T-helper 22 cell (primary cell): ENCODE data around the gene SLC4A7.
"Not testable (repeated sequence)": the region's sequence is repeated elsewhere in the genome, so short reads cannot be mapped to it uniquely, and the experiment has no call there.

ENCODE experiments used
- DNase-seq: peaks from one replicate; pipeline ENCODE4 v3.0.0-alpha.2; 2020; ENCODE audit warnings: low read depth

SLC4A7 gene

DNA sequence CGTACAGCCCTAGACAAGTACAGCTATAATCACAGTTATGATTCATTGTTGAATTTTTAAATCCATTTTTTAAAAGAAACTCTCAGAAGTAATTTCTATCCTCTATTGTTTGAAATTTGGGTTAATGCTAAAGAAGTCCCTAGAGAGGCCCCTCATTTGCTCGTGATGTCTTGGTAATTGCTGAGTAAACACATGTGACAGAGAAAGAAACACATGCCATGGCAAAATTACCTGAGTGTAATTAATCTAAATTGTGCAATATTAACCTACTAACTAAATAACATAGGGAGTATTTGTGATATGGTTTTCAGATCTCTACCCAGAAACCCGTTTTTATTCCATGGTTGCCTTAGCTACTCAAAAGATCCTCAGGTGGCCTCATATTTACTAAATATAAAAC, 125.8 kb downstream of the SLC4A7 start:
- DNase-seq, result no peak

DNA sequence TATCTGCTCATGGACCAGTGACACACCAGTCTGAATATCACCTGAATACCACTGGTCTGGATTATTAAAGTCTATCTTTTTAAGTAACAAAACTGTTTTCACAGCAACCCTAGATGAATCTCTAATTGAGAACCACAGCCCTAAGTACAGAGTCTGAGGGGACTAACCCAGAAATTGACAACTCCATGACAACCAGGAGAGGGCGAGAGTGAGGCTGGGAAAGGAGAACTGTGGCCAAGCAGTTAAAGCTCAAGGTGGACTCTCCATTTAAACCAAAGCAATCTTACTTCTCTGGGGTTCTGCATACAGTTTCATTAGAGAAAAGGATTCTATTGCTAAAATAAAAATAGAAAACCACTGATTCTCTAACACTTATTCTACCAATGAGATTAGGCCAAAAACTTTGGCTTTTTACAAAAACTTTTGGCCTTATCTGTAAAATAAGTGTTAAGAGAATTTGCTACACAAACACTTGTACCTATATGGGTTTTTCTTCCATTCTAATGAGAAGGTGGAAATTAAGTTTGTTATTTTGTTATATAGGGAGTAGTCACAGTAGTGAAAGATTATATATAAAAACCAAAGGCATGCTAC, 126.4 kb downstream of the SLC4A7 start:
- peak; percentile 14 for DNase-seq

DNA sequence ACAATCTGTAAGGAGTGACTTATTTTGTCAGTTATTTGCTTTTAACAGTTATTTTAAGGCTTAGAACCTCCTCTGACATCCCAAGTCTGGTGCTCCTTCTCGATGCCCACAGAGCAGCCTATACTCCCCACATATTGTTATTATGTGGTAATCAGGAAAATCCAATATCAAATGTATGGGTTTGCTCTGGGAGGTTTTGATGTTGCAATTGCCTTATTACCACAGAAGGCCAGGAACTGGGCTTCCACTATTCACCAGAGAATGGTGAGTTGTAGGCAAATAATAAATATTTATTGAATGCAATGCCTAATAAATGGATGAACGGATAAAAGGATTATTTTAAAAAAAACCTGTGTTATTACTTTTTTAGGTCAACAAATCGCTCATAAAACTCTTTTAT, 127.2 kb downstream of the SLC4A7 start:
- no peak for DNase-seq

DNA sequence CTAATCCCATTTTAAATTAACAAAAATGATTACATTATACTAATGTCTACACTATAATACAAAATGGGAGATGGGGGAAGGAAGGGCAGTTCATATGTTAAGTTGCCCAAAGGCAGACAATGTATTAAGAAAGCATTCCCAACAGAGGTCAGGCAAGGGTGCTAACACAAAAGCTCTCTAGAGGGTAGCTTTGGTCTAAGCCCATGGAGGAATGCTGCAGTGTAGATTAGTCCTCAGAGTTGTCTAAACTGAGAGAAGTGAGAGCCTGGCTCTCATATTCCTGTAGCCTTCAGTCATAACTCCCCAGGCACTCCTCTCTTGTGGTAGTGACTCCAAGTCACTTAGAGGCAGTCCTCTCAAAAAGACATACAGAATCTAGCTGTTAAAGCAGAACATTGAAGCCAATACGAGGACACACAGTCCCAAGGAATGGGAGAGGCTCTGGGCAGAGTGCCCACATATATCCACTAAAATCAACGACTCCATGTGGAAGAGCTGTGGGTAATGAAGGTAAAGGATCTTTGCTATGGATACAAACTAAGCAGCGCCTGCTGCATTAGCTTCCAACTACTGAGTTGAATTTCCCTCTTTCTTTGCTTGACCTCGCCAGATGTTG, 129.5 kb downstream of the SLC4A7 start:
- no peak for DNase-seq

DNA sequence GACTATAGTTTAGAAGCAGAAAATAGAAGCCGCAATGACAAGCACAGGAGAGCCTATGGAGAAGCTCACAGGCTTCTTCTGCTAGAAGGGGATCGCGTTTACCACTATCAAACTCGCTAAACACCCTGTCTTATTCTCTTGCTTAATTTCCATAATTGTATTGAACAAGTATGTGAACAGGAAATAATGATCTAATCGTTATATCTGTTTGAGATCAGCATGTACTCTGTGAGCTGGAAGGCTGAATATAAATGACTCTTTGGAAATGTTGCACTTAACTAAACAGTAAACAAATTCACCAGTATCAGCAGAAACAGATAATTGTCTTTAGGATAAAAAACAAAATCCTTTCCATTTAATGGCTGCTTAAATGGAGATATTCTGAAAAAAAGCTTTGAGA, 130.0 kb downstream of the SLC4A7 start:
- no peak for DNase-seq

DNA sequence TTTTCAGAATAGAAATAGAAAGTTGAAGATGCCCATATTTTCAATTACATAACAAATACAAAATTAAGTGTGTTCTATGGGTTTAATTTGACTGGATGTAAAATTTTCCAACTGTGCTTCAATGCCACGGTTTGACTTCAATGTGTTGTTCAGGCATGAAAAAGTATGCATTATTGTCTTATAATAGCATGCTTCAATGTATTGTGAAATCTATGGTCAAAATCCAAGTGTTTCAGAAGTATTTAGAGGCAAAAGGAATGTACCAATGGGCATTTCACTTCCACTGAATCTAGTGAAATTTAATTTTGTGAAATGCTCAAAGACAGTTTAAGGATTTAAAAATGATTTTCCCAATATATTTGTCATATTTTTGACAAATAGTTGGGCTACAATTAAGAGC, 131.0 kb downstream of the SLC4A7 start:
- DNase-seq, result no peak

DNA sequence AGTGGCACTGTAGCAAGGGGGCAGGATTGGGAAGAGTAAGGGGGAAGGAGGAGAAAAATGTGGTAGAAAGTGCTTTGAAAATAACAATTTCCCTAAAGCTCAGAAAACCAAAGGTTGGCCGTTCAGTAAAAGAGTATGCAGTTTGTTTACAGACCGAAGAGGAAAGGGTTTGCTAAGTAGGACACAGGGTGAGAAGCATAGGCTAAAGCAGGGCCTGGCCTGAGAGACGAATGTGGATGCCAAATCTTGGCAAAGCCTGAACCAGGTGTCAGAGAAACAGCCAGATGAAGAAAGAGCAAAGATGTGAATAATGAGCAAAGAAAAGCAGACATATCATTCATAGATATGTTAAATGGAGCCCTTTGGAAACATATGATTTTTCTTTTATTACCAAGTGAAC, 132.1 kb downstream of the SLC4A7 start:
- no peak for DNase-seq

DNA sequence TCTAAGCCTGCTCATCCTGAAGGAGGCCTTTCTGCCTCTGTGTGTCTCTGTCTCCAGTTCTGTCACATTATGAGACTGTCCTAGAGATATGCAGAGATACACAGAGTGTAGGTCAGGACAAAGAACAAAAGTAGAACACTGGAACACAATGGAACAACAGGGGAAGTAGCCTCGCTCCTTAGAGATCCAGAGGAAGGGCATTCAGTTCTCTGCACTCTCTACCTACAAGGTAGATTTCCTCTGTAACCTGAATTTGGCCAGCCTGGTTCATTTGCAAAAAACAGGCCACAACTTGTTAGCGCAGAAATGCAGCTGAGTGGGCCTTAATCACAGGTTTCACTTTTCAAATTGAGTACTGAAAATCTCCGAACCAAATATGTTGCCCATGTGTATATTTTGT, 134.4 kb downstream of the SLC4A7 start:
- DNase-seq, result no peak

DNA sequence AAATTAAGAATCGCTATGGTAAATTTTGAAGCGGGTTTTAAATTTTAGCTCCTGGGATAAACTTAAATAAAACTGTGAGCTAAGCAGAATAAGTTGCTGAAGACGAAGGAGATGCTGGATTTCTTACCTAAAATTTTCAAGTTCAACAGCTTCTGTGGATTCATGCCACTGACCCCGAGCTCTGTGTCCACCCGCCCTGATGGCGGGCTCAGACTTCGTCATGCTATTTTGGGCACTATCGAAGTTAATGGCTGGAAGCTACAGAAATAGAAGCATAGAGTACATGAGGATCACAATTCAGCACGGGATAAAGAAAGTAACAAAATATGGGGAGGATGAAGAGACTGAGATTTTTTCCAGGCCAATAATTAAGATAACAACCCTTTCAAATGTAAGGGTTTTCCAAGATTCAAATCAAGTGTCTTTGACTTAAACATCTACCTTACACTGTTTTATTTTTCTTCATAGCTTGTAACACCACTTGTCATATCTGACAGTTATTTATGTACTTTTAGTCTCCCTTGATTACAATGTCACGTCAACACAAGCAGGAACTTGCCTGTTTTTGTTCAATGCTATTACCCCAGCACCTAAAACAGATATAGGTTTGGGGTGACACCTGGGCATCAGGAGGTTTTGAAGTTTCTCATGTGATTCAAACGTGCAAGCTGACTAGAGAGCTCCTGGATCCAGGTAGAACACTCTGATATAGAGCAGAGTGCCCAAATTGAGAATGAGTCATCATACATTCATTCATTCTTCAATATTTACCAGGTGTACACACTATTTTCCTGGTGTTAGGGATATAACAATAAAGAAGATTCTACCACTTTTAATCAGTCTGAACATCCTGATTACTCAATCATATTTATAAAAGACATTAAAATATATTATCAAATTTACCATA, 138.0 kb downstream of the SLC4A7 start:
- DNase-seq, result no peak

DNA sequence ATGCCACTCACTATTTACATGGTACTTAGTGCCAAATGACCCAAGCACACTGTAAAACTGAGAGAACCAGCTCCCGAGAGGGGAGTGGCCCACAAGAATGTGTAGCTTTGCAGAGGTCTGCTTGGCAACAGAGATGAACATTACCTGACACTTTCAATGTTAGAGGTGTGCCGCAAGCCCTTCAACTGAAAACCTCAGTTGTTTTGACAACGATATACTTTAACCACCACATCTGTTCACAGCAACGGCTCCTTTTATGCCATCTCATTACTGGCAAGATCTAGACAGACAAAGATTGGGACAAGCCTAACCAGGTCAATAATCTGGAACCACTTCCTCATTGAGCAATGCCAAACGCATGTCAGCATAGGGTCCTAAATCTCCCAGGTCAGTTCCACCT, 138.7 kb downstream of the SLC4A7 start:
- peak; percentile 11 for DNase-seq

DNA sequence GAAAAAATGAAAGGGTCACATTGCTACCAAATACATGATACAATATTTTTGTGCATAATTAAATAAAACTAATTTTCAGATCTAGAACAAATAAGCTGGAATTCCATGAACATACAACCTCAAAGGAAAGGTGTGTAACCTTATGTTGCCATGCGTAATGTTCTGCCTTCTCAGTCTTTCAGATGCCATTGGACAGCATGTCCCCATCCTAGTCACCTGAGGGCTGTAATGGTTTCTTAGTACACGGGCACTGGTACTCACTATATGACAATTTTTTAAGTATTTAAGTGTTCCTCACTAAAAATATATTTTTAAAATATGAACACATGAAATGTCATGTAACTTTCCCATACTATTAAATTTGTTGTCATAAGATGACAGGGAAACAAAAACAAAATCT, 139.1 kb downstream of the SLC4A7 start:
- no peak for DNase-seq

DNA sequence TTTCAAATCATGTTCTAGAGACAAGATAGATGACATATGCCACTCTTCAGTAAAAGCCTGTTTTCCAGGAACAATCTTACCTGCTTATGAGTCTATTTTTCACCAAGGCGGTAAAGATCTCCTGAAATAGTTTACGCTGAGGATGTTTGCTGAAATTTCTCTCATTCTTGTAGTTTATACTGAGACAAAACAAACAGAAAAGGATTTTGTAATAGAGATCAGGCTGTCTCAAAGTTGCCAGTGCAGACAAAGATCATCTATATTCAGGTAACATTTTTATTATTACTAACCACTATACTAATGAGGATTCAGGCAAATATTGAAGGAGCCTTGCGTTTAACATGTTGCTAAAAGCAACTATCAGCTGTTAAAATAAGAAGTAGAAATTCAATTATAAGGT, 140.0 kb downstream of the SLC4A7 start:
- no peak for DNase-seq

DNA sequence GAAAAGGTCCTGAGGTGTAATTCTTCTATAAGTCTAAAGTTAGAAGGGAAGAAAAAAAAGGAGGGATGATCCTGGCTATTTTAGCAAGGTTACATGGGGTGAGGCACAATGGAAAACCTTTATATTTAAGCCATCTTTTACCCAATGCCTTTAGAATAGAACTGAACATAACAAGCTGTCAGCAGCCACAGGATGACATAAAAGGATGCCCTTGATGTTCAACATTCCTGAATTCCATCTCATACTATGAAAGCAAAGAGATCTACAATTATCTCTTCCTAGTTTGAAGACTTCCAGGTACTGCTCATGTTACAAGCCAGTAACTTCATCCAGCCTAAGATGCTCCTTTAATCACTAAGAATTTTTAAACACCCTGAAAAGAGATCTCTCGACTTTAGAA, 141.9 kb downstream of the SLC4A7 start:
- DNase-seq, result no peak

DNA sequence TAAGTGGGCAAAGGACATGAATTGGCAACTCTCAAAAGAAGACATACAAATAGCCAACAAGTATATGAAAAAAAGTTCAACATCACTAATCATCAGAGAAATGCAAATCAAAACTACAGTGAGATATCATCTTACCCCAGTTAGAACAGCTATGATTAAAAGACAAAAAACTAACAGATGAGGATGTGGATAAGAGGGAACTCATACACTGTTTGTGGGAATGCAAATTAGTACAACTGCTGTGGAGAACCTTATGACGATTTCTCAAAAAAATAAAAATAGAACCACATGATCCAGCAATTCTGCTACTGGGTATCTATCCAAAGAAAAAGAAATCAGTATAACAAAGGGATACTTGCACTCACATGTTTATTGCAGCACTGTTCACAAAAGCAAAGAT, 143.7 kb downstream of the SLC4A7 start:
- no peak for DNase-seq

DNA sequence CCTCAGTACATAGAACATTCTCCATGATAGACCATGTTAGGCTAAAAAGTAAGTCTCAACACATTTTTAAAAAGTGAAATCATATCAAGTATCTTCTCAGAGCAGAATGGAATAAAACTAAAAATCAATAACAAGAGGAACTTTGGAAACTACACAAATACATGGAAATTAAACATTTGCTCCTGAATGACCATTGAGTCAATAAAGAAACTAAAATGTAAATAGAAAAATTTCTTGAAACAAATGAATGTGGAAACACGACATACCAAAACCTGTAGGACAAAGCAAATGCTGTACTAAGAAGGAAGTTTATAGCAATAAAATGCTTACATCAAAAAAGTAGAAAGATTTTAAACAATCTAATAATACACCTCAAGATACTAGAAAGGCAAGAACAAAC, 148.6 kb downstream of the SLC4A7 start:
- no peak for DNase-seq

DNA sequence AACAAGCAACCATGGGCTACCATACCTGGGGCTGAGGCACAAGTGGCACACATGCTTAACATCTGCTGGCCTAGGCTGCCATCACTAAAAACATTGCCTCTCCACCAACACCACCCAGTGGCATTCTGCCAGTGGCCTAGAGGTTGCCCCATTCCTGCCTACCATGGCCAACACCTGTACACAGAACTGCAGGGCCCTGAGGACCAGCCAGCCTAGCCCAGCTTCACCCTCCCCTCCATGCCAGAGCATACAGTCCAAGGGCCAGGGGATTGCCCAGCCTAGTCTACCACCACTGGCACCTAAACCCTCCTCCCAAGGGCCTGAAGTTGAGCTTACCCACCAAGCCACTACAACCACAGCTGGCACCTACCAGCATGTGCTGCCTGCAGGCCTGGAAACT, 150.3 kb downstream of the SLC4A7 start:
- no peak for DNase-seq

DNA sequence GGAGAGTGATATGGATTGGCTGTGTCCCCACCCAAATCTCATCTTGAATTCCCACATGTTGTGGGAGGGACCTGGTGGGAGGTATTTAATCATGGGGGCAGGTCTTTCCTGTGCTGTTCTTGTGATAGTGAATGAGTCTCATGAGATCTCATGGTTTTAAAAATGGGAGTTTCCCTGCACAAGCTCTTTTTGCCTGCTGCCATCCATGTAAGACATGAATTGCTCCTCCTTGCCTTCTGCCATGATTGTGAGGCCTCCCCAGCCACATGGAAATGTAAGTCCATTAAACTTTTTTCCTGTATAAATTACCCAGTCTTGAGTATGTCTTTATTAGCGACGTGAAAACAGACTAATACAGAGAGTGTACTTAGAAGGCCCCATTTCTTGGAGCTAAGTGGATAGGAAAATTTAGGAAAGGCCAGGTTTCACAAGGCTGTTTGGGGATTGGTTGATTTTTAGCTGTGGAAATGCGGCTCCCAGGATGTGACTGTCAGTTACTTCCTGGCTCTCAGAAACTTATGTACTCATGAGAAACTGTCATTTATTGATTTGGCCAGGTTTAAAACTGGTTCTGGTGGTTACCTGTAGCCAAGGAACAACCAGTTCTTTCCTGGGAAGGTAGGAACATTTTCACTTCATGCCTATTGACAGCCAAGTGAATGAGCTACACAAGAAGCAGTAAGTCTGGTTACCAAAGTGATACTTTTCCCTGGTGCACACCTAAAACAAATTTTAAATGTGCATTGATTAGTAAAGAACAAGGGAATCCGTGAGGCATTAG, 155.0 kb downstream of the SLC4A7 start:
- not testable (repeated sequence) for DNase-seq

DNA sequence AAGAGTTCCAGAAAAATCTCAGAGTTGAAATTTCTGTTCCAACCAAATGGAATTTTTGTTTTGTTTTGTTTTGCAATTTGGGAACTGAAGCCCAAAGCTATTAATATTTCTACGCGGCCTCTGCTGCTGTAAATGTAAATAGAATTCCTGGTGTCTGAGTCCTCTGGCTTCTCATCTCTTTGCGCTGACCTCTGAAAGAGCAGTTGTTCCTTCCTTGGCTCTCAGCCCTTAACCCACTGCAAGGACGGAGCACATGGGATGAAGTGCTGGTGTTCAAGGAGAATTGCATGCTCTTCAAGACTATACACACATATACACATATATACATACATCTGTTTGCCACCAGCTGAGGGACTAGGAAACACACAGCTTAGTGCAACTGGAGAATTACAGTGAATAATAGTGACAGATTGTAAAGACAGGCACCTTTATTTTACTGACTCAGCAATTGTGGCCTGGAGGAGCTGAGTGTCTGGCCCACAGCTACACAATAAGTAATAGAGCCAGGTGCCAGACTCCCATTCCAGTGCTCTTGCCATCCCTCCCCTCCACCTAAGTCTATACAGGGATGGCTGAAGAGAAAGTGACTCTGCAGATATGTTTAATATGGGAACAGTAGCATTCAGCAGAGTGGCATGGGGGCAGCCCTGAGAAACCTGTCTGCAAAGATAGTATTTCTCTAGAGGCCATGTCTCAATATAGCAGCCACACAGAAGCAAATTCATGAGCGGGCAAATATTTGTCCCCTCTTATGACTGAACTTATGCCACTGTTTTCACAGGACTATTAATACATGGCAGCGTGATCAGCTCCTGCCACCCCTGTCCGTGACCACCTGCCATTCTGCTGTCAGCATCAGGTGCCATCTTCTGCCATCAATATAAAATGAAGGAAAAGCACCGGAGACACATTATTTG, 157.3 kb downstream of the SLC4A7 start:
- DNase-seq, result no peak

DNA sequence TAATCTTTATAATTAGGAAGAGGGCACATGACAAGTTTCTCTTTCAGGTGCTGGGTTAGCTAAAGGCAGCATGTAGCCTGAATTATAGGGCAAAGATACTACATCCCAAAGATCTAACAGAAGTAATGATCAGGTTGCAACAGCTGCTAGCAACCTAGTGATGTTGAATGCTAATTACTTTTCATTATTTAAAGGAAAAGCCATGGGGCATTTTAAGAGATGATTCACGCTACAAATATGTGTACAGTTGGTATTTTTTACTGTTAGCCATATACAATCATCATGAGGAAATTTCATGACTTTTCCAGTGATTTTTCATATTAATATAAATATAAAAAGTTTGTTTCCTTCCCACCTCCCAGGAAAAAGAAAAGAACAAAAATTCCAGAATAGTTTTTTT, 158.0 kb downstream of the SLC4A7 start:
- no peak for DNase-seq

DNA sequence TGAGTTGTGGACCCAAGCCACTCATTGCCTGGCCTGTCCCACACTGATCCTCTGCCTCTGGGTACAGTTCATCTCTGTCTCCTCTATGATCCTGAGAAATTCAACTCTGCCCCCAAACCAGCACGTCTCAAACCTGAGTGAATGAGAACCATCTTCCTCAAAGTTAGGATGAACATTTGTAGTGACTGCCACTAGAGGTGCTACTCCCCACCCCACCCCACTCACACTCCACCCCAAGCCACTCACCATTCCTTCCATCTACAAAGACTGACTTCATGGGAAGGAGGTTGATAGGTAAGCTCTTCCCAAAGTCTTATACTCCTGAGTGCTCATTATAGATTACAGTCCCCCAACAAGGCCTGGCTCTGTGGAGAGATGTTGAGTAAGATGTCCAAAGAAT, 158.8 kb downstream of the SLC4A7 start:
- no peak for DNase-seq

DNA sequence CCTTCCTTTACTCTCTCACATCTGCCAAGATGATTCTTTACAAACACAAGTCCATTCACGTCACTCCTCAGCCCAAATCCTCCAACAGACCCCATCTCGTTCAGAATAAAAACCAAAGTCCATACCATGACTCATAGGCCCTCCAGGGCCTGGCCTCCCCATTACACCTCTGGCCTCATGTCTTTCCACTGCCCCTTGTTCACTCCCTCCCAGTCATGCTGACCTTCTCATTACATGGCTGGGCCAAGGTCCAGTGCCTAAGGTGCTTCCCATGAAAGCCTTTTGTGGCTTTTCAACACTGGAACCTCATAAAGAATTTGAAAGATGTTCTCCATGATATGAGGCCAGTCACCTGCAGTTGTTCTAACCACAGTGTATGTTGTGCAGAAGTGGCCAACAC, 159.5 kb downstream of the SLC4A7 start:
- no peak for DNase-seq
